T-helper 22 cell (primary cell): ENCODE data around the gene PPP2R2C.

Experiments
- DNase-seq: peaks from one replicate; pipeline ENCODE4 v3.0.0-alpha.2; 2020; ENCODE audit warnings: low read depth

Gene PPP2R2C

DNA sequence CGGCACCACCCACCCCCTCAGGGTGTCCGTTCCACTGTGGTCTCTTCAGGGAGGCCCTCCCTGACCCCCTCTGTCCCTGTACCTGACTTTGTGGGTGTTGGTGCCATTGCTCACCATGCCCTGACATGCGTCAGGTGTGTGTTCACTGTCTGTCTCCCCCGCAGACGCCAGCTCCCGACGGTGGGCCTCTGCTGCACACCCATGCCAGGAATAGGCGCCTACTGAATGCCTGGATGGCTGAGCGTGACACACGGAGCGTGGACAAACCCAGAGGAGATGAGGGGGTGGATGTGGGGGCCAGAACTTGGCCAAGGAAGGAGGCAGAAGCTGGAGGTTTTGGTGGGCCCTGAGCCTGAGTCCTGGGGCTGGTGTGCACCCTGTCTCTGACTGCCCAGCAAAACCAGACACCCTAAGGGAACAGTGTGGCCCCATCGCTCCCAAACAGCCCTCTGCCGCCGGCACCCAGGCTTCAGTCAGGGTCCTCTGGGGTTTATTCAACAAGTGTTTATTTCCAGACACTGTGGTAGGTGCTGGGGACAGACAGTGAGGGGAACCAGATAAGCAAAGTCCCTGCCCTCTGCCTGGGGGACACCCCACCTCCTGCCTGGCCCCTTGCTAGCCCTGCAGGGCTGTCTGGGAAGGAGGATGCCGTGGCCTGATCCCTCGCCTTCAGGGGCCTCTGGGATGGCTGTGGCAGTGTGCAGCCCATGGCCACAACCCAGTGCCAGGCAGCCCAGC is 125.9 kb downstream of the PPP2R2C start:
- no peak for DNase-seq

DNA sequence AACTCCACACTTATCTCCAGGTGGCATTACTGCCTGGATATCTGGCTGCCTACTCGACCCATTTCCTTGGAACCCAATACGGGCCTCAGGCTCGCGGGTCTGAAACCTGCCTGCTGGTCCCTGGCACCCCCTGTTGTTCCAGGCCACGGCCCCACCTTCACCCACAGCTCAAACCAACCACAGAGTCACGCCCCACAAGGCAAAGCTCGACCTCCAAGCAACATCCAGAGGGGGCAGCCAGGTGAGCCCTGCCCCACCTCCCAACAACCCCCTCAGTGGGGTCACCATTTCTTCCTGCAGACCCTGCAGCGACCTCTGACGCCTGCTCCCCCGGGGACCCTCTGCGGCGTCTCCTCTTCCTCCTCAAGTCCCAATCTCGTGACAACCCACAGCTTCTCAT is 126.5 kb downstream of the PPP2R2C start:
- no peak for DNase-seq

DNA sequence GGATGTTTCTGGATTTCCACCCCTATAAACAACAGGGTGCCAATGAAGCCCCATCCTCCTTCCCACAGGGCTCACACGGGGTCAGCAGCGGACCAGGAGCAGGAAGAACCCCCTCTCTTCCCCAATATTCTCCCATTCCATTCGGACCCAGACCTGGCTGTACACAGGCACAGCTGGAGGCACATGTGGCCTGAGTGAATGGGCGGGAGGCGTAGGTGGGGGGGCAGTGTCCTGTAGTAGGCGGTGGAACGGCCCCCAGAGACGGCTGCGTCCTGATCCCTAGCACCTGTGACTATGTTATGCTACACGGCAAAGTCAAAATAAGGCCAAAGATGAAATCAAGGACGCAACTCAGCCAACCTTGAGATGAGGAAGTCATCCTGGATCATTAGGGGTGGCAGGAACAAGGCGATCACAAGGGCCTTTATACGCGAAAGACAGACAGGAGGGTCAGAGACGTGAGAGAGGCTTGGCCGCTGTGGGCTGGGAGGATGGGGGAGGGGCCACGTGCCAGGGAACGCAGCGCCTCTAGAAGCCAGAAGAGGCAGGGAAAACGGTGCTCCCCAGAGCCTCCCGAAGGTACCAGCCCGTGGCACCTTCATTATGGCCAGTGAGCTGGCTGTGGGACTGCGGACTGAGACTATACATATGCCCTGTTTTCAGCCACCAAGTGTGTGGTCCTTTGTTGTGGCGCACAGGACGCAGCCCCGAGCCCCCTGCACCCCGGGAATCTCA is 127.2 kb downstream of the PPP2R2C start:
- DNase-seq, result no peak

DNA sequence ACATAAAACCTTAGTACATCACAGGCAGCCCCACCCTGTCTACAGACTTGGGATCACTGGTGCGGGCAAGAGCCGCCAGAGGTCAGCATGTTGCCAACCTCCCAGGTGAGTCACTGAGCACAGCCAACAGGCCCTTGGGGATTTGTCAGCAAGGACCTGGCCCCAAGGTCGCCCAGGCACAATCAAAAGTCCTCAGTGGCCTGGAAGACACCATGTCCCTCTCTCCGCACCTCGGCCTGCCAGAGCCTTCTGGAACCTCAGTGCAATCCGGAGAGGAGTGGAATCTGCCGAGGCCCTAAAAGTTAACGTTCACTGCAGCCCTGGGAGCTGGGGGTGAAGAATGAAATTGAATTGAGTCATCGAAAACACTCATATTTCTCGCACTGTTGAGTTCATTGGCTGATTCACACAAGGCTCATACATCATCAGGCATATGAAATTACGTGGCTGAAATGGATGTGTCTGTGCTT is 128.4 kb downstream of the PPP2R2C start:
- no peak for DNase-seq

DNA sequence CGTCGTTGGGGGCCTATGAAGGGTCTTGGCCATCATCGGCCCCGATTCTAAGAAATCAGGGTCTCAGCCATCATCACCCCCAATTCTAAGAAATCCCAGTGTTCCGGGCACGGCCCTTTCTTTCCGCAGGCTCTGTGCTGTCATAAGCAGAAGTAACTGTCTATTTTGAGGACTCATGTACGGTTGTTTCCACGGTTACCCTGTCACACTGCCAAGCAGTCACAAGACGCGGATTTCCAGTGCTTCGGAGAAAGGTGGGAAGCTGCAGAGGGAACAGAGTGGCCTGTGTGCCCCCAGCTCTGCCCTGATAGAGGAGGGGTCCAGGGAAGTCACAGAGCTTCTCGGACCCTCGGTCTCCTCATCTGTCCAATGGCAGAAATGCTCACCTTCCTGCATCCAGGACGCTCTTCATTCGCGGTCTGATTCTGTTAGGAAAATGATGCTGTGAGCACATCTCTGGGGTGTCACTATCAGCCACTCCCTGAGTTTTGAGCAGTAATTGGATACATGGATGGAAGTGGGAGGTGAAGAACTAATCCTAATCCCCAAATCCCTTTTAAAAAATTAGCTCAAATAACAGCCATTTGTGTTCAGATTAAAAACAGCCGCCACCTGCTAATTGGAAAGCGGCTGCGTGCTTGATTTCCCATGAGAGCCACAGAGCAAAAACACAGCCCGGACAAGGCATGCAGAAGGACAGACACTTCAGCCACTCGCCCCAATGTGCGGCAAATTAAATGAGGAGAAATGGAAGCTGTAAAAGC is 129.7 kb downstream of the PPP2R2C start:
- no peak for DNase-seq

DNA sequence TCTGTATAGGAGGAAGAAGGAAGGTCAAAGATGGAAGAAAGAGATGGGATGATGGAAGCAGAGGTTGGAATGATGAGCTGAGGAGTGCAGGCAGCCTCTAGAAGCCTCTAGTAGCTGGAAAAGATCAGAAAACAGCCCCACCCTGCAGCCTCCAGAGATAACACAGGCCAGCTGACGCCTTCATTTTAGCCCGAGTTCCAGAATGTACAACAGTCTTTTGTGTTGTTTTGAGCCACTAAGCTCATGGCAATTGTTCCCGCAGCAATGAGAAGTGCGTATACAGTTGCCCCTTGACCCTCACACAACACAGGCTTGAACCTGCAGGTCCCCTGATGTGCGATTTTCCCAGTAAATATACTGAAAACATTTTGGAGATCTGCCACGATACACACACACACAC is 130.7 kb downstream of the PPP2R2C start:
- DNase-seq, result no peak

DNA sequence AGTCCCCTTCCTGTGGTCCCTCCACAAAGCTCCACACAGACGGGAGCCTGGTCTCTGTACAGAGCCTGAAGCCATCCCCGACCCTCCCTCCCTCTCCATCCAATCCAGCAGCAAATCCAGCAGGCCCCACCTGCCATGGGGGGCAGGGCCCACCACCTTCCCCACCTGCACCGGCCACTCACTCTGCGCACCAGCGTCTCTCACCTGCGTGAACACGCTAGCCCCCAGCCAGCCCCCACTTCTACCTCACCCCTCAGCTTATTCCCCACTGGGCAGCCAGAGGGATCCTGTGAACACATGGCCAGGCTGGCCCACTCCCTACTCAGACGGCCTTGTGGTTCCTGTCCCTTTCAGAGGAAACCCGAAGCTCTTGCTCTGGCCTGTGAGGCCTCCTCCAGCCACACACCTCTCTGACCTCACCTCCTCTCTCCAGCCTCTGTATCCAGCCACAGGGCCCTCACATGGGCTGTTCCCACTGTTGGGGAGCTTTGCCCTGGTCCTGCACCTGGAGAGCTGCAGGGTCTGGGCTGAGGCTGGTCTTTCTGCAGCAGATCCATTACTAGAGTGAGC is 131.9 kb downstream of the PPP2R2C start:
- DNase-seq, result no peak

DNA sequence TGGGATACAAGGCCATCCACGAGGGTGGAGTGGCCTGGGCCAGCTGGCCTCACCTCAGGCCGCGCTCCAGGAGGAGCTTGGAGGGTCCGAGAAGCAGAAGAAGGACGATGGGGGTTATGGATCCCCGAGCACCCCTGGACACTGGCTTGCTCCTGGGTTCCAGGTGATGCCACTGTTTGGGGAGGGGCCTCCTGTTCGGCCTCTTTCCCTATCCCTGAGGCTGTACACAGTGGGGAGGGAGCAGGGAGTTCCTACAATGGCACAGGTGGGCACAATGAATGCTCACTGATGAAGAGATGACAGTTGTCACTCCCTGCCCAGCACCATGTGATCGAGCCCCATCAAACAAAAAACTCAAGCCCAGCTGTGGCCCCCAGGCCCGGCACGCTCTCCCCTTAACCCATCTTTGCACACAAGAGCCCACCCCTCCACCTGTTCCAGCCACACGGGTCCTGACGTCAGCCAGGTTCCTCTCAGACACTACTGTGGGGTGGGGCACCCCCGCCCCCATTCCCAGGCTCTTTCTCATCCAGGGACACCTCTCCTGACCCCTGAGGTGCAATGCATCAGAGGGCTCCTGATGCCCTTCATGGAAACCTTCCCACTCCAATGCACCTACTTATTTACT is 132.5 kb downstream of the PPP2R2C start:
- DNase-seq, result no peak

DNA sequence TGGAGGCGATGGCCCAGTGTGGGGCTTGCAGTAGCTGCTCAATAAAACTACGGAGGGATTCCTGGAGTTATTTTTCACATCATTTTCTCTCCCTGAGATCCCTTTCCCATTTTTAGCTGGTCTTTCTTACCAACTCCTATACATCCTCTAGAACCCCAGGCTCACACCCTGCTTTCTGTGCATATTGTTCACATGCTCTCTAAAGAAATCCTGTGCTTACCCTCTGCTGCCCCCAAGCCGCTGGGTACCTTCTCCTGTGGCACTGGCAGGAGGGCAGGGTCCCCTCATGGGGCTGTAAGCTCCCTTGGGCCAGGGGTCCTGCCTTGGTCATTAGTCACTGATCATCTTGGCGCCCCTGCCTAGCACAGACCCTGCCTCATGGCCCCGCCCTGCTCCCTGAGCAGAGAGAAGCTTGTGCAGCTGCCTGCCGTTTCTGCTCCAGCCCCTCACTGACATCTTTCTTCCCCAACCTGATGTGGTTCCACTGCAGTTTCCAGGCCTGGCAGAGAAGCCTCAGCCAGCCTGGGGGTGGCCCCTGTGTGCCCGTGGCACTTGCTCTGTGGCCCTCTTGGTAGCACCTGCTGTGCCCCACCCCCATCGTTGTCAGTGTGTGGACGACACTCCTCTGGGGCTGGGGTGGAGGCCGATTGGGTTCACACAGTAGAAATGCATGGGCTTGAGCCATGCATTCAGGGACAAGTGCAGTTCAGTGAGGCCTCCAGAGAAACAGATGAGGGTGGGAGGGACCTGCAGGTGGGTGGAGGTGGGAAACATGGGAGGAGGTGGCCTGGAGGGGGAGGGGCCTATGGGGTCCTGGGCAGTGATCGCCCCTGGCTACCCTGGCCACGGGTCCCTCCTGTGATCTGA is 133.2 kb downstream of the PPP2R2C start:
- no peak for DNase-seq

DNA sequence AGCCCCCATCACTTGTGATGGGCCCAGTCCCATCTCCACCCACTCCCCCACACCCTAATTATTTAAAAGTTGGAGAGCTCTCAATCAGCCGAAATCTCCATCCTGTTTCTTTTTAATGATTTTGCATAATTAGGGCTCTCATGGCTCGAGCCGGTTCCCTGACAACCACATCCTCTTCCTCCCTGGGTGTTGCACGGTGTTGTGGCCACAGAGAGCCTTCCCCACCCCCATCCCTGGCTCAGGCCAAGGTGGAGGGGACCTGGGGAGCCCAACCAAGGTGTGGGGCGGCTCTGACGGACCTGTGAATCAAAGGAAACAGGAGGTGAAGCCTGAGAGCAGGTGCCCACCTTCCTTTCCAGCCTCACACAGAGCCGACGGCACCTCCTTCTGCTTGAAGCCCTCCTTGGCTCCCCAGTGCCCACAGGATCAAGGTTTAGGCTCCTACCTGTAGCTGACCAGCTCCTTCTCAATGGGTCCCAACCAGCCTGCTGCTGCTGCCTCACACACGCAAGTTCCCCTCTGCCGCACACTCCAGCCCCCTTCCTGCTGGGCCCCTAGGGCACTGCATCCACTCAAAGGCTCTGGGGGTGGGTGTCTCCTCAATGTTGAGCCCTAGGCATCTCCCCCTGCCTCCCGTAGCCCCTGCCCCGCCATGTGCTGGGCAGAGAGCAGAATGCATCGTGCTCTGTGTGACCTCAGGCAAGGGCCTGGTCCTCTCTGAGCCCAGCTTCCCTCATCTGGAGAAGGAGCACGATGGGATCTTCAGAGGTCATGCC is 134.1 kb downstream of the PPP2R2C start:
- DNase-seq, result no peak

DNA sequence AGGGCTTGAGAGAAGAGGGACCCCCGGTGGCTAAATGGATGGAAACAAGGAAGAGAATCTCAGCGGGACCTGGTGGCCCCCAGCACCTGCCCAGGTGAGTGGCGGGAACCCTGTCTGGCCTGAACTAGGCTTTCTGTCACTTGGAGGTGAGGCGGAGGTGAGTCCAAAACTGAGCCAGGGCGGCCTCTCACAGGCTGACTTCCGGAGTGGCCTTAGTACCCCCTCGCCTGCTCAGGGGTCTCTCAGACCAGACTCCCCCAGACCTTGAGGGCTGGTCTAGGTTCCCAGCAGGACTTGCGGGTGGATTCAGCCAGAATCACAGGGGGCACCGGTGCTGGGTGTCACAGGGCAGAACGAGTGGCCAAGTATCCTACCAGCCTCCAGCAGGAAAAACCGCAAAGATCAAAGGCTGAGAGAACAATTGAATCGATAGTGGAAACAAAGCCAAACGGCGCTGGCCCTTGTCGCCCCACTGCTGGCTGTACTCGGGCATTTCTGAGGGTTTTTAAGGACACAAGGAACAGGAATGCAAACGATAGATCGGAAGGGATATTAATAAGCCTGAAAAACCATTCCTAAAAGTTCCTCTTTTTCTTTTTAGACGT is 135.0 kb downstream of the PPP2R2C start:
- no peak for DNase-seq

DNA sequence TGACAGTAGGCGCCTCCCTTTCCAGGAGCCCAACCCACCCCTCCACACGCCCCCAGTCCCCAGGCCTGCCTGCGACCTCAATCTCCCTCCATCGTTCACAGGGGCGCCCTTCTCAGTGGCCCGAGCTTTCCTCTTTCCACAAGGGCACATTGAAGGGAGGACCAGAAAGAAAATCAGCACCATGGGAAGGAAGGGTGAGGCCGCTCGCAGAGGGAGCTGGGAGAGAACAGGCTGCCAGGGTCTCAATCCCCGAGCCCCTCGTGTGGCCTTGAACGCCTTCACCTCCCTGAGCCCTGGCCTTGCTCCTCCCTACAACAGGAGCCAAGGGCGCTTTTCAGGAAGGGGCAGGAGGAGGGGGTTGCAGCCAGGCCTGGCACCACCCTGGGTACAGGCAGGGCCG is 136.2 kb downstream of the PPP2R2C start:
- no peak for DNase-seq

DNA sequence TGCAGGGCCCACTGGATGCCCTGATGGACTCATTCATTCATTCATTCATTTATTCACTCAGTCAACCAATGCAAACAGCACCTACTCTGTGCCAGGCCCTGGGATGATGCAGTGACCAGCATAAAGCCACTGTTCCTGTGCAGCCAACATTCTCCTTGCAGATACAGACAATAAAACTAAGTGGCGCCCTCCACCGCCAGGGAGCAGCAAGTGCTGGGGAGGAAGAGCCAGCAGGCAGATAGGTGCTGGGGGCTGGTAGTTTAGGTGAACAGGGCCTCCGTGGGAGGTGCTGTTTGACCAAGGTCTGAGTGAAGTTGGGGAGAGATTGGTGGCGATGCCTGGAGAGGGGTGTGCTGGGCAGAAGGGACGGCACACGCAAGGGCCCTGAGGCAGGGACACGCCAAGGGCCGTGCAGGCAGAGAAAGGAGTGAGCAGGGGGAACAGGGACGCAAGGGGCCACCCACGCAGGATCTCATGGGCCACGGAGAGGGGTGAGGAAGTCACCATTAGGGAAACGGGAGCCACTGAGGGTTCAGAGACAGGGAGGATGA is 137.3 kb downstream of the PPP2R2C start:
- DNase-seq, result no peak

DNA sequence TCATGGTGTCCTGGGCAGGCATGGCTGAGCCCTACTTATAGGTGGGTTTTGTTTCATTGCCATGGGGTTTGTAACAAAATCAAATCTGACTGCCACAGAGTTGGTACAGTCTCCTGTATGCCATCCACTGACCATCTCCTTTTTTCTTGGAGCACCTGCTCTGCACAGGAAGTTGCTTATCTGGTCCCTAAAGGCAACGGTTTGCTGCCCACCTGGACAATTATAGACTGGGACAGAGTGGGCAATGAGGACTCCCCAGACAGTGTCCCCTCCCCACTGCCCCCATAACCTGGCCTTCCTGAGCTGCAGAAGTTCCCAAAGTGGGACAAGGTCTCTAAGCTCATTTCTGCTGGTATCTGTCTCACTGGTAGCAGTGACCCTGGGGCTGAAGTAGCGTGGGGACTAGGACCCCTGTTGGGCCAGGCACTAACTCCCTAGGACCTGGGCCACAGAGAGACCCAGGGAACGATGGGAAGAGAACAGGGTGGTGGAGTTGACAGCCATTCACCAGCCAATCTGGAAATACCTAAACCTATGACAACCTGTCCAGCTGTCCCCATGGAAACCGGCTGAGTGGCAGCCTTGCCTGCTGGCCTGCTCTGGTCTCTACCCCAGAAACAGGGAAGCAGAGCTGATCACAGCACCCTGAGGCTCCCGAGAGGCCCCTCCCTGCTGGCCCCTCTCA is 138.1 kb downstream of the PPP2R2C start:
- DNase-seq, result no peak

DNA sequence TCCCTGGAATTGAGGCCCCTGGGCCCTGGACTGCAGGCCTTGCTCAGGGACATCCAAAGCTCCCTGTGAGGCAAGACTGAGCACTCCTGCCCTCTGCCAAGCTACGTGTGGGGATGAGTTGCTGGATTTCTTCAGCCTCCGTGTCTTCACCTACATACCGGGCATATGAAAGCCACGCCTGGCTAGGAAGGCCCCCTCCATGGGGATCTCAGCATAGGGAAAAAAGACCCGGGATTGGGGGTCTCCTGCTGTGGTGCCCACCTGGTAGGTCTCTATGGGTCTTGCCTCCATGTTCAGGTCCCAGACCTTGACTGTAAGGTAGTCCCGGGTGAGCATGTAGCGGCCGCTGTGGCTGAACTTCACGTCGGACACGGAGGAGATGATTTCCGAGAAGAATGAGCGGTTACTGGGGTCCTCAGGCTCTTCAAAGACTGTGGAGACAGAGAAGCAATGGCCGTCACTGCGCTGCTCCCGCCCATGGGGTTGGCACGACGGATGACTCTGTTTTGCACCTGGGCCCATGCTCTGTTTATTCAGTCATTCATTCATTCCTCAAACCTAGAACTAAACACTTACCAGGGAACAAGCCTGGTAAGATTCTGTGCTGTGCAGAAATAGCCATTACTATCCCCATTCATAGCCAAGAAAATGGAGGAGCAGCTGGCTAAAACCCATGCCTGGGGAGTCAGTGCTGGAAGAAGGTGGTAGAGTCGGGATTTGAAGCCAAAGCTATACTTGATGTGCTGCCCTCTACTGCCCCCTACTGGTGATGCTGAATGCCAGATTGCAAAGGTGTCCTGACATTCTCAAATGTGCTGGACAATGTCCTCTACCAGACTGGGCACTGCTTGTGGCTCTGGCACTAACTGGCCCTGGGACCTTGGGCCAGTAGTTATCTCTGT is 138.9 kb downstream of the PPP2R2C start:
- DNase-seq, result no peak

DNA sequence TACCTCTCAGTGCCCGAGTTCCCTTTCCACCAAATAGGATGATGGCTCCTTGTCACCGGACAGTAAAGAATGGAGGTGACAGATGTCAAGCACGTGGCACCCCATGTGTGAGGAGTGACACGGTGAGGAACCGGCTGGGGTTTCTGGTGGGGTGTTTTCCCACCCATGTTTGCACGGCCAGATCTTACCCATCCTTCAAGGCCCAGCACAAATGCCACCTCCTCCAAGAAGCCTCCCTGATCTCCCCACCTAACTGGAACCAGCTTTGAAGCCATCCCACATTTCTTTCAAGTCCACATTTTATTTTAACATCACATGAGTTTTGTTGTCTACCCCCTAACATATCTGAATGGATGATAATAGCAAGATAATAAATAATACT is 139.8 kb downstream of the PPP2R2C start:
- no peak for DNase-seq

DNA sequence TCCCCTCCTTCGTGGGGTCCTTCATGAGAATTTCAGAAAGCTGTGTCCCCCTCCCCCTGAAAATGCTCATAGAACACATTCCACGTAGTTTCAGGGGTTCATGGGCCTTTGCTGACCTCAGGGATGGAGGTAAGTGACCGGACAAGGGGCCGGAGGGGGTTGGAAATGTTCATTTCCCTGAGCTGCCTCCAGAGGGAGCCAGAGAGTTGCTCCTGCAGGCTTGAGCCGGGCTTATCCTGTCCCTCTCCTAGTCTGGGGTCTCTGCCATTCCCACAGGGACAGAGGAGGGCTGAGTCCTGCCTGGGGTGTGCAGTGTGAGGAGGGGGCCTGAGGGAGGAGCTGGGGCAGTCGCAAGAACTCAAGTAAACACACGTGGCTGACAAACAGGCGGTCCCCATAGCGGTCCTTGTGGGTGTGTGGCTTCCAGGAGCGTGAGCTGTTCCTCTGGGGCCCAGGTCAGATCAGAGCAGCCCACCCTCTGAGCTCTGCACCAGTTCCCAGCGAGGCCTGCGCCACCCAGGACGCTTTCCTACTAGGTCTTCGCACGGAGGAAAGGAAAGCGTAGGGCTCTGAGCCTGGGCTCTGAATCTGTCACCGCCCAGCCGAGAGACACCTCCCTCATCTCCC is 140.3 kb downstream of the PPP2R2C start:
- no peak for DNase-seq
